GM12878 (cell line): Measurements from ENCODE around the gene CAMK2B. TPM values are rescaled to one million over a fixed set of nuclear protein-coding genes. Genes with fewer than 3 reads are reported as not detected.

Experiments used
- ATAC-seq: fragments of 200-7000 bp; cut with Tn5 transposase; 3 replicates; pipeline ENCODE4 v1.9.1; 2020; ENCODE audit warnings: mild to moderate bottlenecking, moderate library complexity
- BruUV-seq: library from RNA; stranded (reverse); fragments of 400-500 nt; replicated peaks from 2 replicates; lab custom pipeline; 2021; lab: Mats Ljungman, UMichigan
- CTCF ChIA-PET: fragments of 300-600 bp; sonication (Branson Sonifier 250); formaldehyde crosslinking; extraction: SDS; loops from one replicate; lab custom pipeline; 2021; ENCODE audit warnings: inconsistent platforms; lab: Yijun Ruan, JAX
- POLR2A ChIA-PET: fragments of 350-600 bp; formaldehyde crosslinking; extraction: SDS; loops from one replicate; lab custom pipeline; 2021; ENCODE audit warnings: inconsistent platforms; lab: Charles Lee
- RAD21 ChIA-PET: fragments of 300-600 bp; sonication (Branson Sonifier 250); formaldehyde crosslinking; loops from one replicate; lab custom pipeline; 2023; ENCODE audit warnings: antibody characterized with exemption; ENCODE audit not compliant: unreplicated experiment; lab: Charles Lee
- SMC1A ChIA-PET: fragments of 300-600 bp; sonication (Branson Sonifier 250); formaldehyde crosslinking; loops from one replicate; lab custom pipeline; 2023; ENCODE audit not compliant: unreplicated experiment, uncharacterized antibody; lab: Charles Lee
- DNase-seq: peaks from one replicate; pipeline ENCODE4 v3.0.0-alpha.2; 2011; ENCODE audit warnings: low read depth, low spot score
- FAIRE-seq: peaks from 3 replicates; lab custom pipeline; 2011; peaks lifted over from hg19 to GRCh38; lab: Jason Lieb, UNC
- H2AFZ ChIP-seq: 2 replicates; pipeline ENCODE4 v1.6.0; 2011; ENCODE audit warnings: low read depth, low read length, control low read depth; ENCODE audit not compliant: control insufficient read depth
- H3K27ac ChIP-seq: 2 replicates; pipeline ENCODE4 v1.5.1; 2011; ENCODE audit warnings: control low read depth; ENCODE audit not compliant: control insufficient read depth, insufficient read depth
- H3K27me3 ChIP-seq, 2 experiments: replicated peaks in 1 of 2; 2 replicates each; pipeline versions ENCODE4 v1.6.0 to v1.6.1; 2011; ENCODE audit warnings: low read length in 1 of 2; ENCODE audit not compliant: control insufficient read depth in 2 of 2, insufficient read depth in 2 of 2
- H3K36me3 ChIP-seq, 2 experiments: 2 replicates each; pipeline ENCODE4 v1.5.1; 2011; ENCODE audit warnings: low read length in 1 of 2; ENCODE audit not compliant: control insufficient read depth in 2 of 2, insufficient read depth in 2 of 2
- H3K4me1 ChIP-seq: 2 replicates; pipeline ENCODE4 v1.6.1; 2011; ENCODE audit warnings: mild to moderate bottlenecking, low read length, moderate library complexity, mixed read lengths; ENCODE audit not compliant: control insufficient read depth, insufficient read depth
- H3K4me2 ChIP-seq: 2 replicates; pipeline ENCODE4 v1.6.0; 2011; ENCODE audit warnings: control low read depth; ENCODE audit not compliant: control insufficient read depth, insufficient read depth
- H3K4me3 ChIP-seq: fragments of 200-600 bp; sonication (generic); 2 replicates; pipeline ENCODE4 v1.5.1; 2016
- H3K79me2 ChIP-seq: 2 replicates; pipeline ENCODE4 v1.6.0; 2011; ENCODE audit warnings: low read length; ENCODE audit not compliant: control insufficient read depth, insufficient read depth
- H3K9ac ChIP-seq: 2 replicates; pipeline ENCODE4 v1.8.0; 2011; ENCODE audit warnings: low read length, control low read depth, mixed read lengths; ENCODE audit not compliant: control insufficient read depth, insufficient read depth
- H3K9me3 ChIP-seq: replicated peaks from 3 replicates; pipeline ENCODE4 v1.5.1; 2011; ENCODE audit warnings: mild to moderate bottlenecking, low read length; ENCODE audit not compliant: control insufficient read depth, insufficient read depth
- H4K20me1 ChIP-seq: 2 replicates; pipeline ENCODE4 v1.6.0; 2011; ENCODE audit not compliant: control insufficient read depth, insufficient read depth
- HCFC1 ChIP-seq: fragments of 150-350 bp; IDR thresholded peaks from 2 replicates; pipeline ENCODE4 v1.6.1; 2014; ENCODE audit warnings: low read length
- IKZF1 ChIP-seq: fragments of 450-650 bp; conservative IDR thresholded peaks from 2 replicates; pipeline ENCODE4 v1.6.1; 2017; ENCODE audit warnings: antibody characterized with exemption, mild to moderate bottlenecking
- KDM1A ChIP-seq: fragments of 200-600 bp; sonication (generic); IDR thresholded peaks from 2 replicates; pipeline ENCODE4 v1.6.1; 2016; ENCODE audit warnings: borderline replicate concordance
- NR2C2 ChIP-seq: IDR thresholded peaks from 2 replicates; pipeline ENCODE4 v1.6.1; 2011; ENCODE audit warnings: borderline replicate concordance, low read depth; ENCODE audit not compliant: control insufficient read depth, insufficient read length
- PML ChIP-seq: IDR thresholded peaks from 2 replicates; pipeline ENCODE4 v1.6.1; 2012; ENCODE audit warnings: low read length, inconsistent platforms
- PRDM15 ChIP-seq: fragments of 450-650 bp; formaldehyde crosslinking; IDR thresholded peaks from 2 replicates; pipeline ENCODE4 v1.4.0; 2020; ENCODE audit warnings: mild to moderate bottlenecking, moderate library complexity
- RELA ChIP-seq: fragments of 450-650 bp; IDR thresholded peaks from 2 replicates; pipeline ENCODE4 v1.8.0; 2014; ENCODE audit warnings: borderline replicate concordance; ENCODE audit not compliant: partially characterized antibody
- SPI1 ChIP-seq: IDR thresholded peaks from 2 replicates; pipeline ENCODE4 v1.6.1; 2011; ENCODE audit warnings: low read depth, mild to moderate bottlenecking, low read length, moderate library complexity, borderline replicate concordance; ENCODE audit not compliant: insufficient read depth
- SUZ12 ChIP-seq: fragments of 200-600 bp; sonication (generic); IDR thresholded peaks from one replicate; pipeline ENCODE4 v1.6.1; 2018; ENCODE audit warnings: antibody characterized with exemption, mild to moderate bottlenecking; ENCODE audit not compliant: unreplicated experiment
- YY1 ChIP-seq: IDR thresholded peaks from 2 replicates; pipeline ENCODE4 v1.6.1; 2011; ENCODE audit warnings: low read depth, mild to moderate bottlenecking, low read length
- WGBS: methylation state at CpG from one replicate; pipeline ENCODE4 v1.1.6; 2016; ENCODE audit warnings: low lambda C conversion rate; ENCODE audit not compliant: insufficient replicate concordance, insufficient coverage; ENCODE audit errors: missing lambda C conversion rate; 5-methylcytosine and 5-hydroxymethylcytosine counted together
- in situ Hi-C: fragments of 300-500 bp; cut with MboI; formaldehyde crosslinking; loops from 9 replicates; pipeline ENCODE4 v1.14.3; 2018; ENCODE audit warnings: mixed read lengths
- intact Hi-C: fragments of 100-400 bp; cut with micrococcal nuclease; formaldehyde crosslinking; loops from one replicate; pipeline ENCODE4 v1.14.2; 2022; ENCODE audit not compliant: unreplicated experiment
- polyA plus RNA-seq, 11 experiments: library from polyadenylated mRNA; depleted of rRNA in 4 of 11; unstranded in 6 of 11; stranded (reverse) in 5 of 11; fragments of >200 nt; fragmentation: Nextera tagmentation in 4 of 11; fragmentation: Illumina TruSeq in 1 of 11; extraction: Ambion mirVana in 4 of 11; extraction: Trizol in 1 of 11; gene quantifications; 1 replicate in 1 of 11; 2 replicates in 10 of 11; pipeline versions ENCODE4 v1.2.1 to v1.2.3, GENCODE V29; 2011 to 2016; ENCODE audit warnings: inconsistent platforms in 2 of 11, missing spikeins in 2 of 11, low read depth in 1 of 11
- total RNA-seq, 4 experiments: library from RNA; depleted of rRNA in 3 of 4; stranded (reverse); fragments of >200 nt in 3 of 4; fragmentation: Illumina TruSeq in 1 of 4; extraction: Trizol in 1 of 4; gene quantifications; 2 replicates each; pipeline versions ENCODE4 v1.2.1 to v1.2.3, GENCODE V29; 2013 to 2021
- TF ChIP-seq, protein P1 (sequence below): IDR thresholded peaks from 2 replicates; pipeline ENCODE4 v1.6.1; 2011; ENCODE audit warnings: low read depth, mild to moderate bottlenecking, low read length, moderate library complexity, borderline replicate concordance; ENCODE audit errors: extremely low read depth
- TF ChIP-seq, protein P2 (sequence below): IDR thresholded peaks from 2 replicates; pipeline ENCODE4 v1.6.1; 2012; ENCODE audit warnings: improper control_type of control experiment, low read depth, low read length; ENCODE audit not compliant: insufficient replicate concordance
- TF ChIP-seq, protein P3 (sequence below): IDR thresholded peaks from 2 replicates; pipeline ENCODE4 v1.6.1; 2011; ENCODE audit warnings: mild to moderate bottlenecking, low read depth, low read length, moderate library complexity; ENCODE audit not compliant: insufficient replicate concordance

The CAMK2B gene
- total and polyA plus RNA-seq, 10 of the 15 experiments (the other 5 are each of a cell fraction or from before 2014, with no cell fraction given): 0.06 to 0.23 (median 0.11) TPM; not detected in 5

DNA sequence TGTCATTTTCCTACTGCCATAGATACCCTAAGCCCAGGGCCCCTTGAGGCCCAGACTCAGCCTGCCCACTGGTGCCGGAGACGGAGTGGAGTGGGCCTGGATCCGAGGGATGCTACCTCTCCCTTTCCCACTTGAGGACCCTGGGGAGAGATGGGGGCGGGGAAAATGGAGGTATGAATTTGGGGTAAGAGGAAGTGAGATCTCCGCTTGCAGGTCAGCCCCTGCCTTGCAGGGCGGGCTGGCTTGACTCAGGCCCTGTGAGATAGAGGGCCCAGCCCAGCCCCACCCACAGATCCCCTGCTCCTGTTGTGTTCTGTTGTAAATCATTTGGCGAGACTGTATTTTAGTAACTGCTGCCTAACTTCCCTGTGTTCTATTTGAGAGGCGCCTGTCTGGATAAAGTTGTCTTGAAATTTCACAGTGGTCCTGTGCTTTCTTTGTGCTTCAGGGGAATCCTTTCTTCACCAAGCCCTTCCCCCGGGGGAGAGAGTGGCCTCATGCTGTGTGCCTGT lies 111.5 kb downstream of the CAMK2B start:
- ChIA-PET POLR2A (no interaction called here), SMC1A (no interaction called here), RAD21 (interaction anchor here (1.0 kb wide), 1 partner anchor 194 kb away, joined by 4 read pairs; no protein-coding TSS in a partner anchor), CTCF (interaction anchor here (1.2 to 1.4 kb wide), 3 partner anchors 9 to 24 kb away, joined by 3 to 5 read pairs (median 5); no protein-coding TSS in a partner anchor)
- Histone ChIP-seq H4K20me1 (no peaks in the 10 kb centered on the region; the same call in 1 of the 2 replicates), H3K4me2 (no peak overlapping the region), H3K36me3 (peaks cover 19 to 20% of the 10 kb centered on the region in 2 experiments), H3K27ac (no peak overlapping the region), H2AFZ (no peak overlapping the region), H3K9me3 (no peaks in the 10 kb centered on the region), H3K4me1 (peaks cover 7% of the 10 kb centered on the region), H3K9ac (no peak overlapping the region), H3K4me3 (no peak overlapping the region), H3K79me2 (no peaks in the 10 kb centered on the region), H3K27me3 (no peaks in the 10 kb centered on the region)
- WGBS: 40% methylated on average over 9 of the region's 9 CpGs
- no TSS peak for BruUV-seq
- intact Hi-C loops: no loop called here
- in situ Hi-C loops: no loop called here
- FAIRE-seq (no peak), ATAC-seq (peak; percentile 59), DNase-seq (no peak)
- TF ChIP-seq RELA (no peak), PML (no peak), SPI1 (peak; percentile 66; the same call in 1 of the 2 replicates), KDM1A (no peak), PRDM15 (CRISPR knock-in tag) (no peak), HCFC1 (no peak), IKZF1 (no peak), YY1 (0 out of 2 replicates have a peak, but pooled peaks have one; percentile 13), NR2C2 (no peak), SUZ12 (no peak)
- TF ChIP-seq, protein P1, sequence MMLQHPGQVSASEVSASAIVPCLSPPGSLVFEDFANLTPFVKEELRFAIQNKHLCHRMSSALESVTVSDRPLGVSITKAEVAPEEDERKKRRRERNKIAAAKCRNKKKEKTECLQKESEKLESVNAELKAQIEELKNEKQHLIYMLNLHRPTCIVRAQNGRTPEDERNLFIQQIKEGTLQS: no peak
- TF ChIP-seq, protein P2, sequence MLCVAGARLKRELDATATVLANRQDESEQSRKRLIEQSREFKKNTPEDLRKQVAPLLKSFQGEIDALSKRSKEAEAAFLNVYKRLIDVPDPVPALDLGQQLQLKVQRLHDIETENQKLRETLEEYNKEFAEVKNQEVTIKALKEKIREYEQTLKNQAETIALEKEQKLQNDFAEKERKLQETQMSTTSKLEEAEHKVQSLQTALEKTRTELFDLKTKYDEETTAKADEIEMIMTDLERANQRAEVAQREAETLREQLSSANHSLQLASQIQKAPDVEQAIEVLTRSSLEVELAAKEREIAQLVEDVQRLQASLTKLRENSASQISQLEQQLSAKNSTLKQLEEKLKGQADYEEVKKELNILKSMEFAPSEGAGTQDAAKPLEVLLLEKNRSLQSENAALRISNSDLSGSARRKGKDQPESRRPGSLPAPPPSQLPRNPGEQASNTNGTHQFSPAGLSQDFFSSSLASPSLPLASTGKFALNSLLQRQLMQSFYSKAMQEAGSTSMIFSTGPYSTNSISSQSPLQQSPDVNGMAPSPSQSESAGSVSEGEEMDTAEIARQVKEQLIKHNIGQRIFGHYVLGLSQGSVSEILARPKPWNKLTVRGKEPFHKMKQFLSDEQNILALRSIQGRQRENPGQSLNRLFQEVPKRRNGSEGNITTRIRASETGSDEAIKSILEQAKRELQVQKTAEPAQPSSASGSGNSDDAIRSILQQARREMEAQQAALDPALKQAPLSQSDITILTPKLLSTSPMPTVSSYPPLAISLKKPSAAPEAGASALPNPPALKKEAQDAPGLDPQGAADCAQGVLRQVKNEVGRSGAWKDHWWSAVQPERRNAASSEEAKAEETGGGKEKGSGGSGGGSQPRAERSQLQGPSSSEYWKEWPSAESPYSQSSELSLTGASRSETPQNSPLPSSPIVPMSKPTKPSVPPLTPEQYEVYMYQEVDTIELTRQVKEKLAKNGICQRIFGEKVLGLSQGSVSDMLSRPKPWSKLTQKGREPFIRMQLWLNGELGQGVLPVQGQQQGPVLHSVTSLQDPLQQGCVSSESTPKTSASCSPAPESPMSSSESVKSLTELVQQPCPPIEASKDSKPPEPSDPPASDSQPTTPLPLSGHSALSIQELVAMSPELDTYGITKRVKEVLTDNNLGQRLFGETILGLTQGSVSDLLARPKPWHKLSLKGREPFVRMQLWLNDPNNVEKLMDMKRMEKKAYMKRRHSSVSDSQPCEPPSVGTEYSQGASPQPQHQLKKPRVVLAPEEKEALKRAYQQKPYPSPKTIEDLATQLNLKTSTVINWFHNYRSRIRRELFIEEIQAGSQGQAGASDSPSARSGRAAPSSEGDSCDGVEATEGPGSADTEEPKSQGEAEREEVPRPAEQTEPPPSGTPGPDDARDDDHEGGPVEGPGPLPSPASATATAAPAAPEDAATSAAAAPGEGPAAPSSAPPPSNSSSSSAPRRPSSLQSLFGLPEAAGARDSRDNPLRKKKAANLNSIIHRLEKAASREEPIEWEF: no peak
- TF ChIP-seq, protein P3, sequence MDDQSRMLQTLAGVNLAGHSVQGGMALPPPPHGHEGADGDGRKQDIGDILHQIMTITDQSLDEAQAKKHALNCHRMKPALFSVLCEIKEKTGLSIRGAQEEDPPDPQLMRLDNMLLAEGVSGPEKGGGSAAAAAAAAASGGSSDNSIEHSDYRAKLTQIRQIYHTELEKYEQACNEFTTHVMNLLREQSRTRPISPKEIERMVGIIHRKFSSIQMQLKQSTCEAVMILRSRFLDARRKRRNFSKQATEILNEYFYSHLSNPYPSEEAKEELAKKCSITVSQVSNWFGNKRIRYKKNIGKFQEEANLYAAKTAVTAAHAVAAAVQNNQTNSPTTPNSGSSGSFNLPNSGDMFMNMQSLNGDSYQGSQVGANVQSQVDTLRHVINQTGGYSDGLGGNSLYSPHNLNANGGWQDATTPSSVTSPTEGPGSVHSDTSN: no peak
